Common myeloid progenitor, CD34-positive (primary cell): ENCODE measurements around the gene TADA2B.

Experiments used
- CTCF ChIA-PET: fragments of 350-600 bp; sonication (Branson Sonifier 250); formaldehyde crosslinking; loops from one replicate; lab custom pipeline; 2021; ENCODE audit warnings: antibody characterized with exemption; lab: Charles Lee
- POLR2A ChIA-PET: fragments of 350-600 bp; sonication (Branson Sonifier 250); formaldehyde crosslinking; loops from one replicate; lab custom pipeline; 2021; ENCODE audit warnings: antibody characterized with exemption; lab: Charles Lee
- DNase-seq, 3 donors: peaks; one replicate each; pipeline versions ENCODE4 v3.0.0 to v3.0.0-alpha.2; 2013
- H3K27ac ChIP-seq, 2 experiments: 1 replicate in 1 of 2; 2 replicates in 1 of 2; pipeline ENCODE4 v1.7.0; 2013; ENCODE audit warnings: inconsistent platforms in 2 of 2, low read length in 2 of 2, mild to moderate bottlenecking in 2 of 2, low read depth in 1 of 2, moderate library complexity in 1 of 2; ENCODE audit not compliant: severe bottlenecking in 2 of 2, insufficient read depth in 1 of 2, poor library complexity in 1 of 2
- H3K27me3 ChIP-seq, 5 experiments: replicated peaks in 2 of 5; 1 replicate in 3 of 5; 2 replicates in 2 of 5; pipeline versions ENCODE4 v1.6.1 to v1.7.0; 2013; ENCODE audit warnings: low read length in 4 of 5, mild to moderate bottlenecking in 2 of 5, moderate library complexity in 2 of 5, inconsistent platforms in 1 of 5; ENCODE audit not compliant: insufficient read depth in 5 of 5, control insufficient read depth in 4 of 5
- H3K36me3 ChIP-seq, 4 experiments: 1 replicate in 2 of 4; 2 replicates in 2 of 4; pipeline versions ENCODE4 v1.6.1 to v1.7.0; 2013; ENCODE audit warnings: low read length in 3 of 4, control low read depth in 1 of 4, mild to moderate bottlenecking in 1 of 4; ENCODE audit not compliant: control insufficient read depth in 4 of 4, insufficient read depth in 4 of 4
- H3K4me1 ChIP-seq, 4 experiments: 1 replicate in 3 of 4; 2 replicates in 1 of 4; pipeline versions ENCODE4 v1.6.1 to v1.7.1; 2013; ENCODE audit warnings: low read length in 3 of 4, mild to moderate bottlenecking in 3 of 4, control low read depth in 1 of 4, inconsistent platforms in 1 of 4, moderate library complexity in 1 of 4; ENCODE audit not compliant: control insufficient read depth in 4 of 4, insufficient read depth in 4 of 4; ENCODE audit errors: control extremely low read depth in 1 of 4
- H3K4me3 ChIP-seq, 7 experiments: 1 replicate in 4 of 7; 2 replicates in 3 of 7; pipeline versions ENCODE4 v1.5.1 to v1.7.0; 2013; ENCODE audit warnings: mild to moderate bottlenecking in 7 of 7, low read length in 6 of 7, moderate library complexity in 6 of 7, inconsistent platforms in 2 of 7, low read depth in 2 of 7, control low read depth in 1 of 7; ENCODE audit not compliant: insufficient read depth in 4 of 7, control insufficient read depth in 1 of 7; ENCODE audit errors: extremely low read depth in 1 of 7
- H3K9me3 ChIP-seq, 5 experiments: 1 replicate in 4 of 5; 2 replicates in 1 of 5; pipeline versions ENCODE4 v1.6.1 to v1.7.1; 2013; ENCODE audit warnings: low read length in 4 of 5, mild to moderate bottlenecking in 2 of 5, inconsistent platforms in 1 of 5, low read depth in 1 of 5, moderate library complexity in 1 of 5; ENCODE audit not compliant: control insufficient read depth in 4 of 5, insufficient read depth in 2 of 5; ENCODE audit errors: control extremely low read depth in 1 of 5
- WGBS: methylation state at CpG from one replicate; pipeline ENCODE4 v1.1.5; 2013; ENCODE audit not compliant: insufficient coverage; 5-methylcytosine and 5-hydroxymethylcytosine counted together

TADA2B gene

GRCh38 chr4:7023901-7024300, 19.3 kb upstream of the TADA2B start:
- POLR2A ChIA-PET, result no interaction called here

GRCh38 chr4:7024336-7024890, 18.8 kb upstream of the TADA2B start:
- Histone ChIP-seq H3K4me1 (no peaks in the 10 kb centered on the region), H3K9me3 (no peaks in the 10 kb centered on the region), H3K27me3 (no peaks in the 10 kb centered on the region), H3K4me3 (no peak overlapping the region), H3K27ac (no peak overlapping the region), H3K36me3 (peaks cover 0 to 73% (median 44%) of the 10 kb centered on the region in 4 experiments)
- DNase-seq, result no peak
- 94% methylated on average over 18 of the region's 19 CpGs for WGBS
- ChIA-PET CTCF (interaction anchor here (0.6 to 1.4 kb wide), 2 partner anchors 45 to 307 kb away, joined by 3 to 5 read pairs; no protein-coding TSS in a partner anchor), POLR2A (no interaction called here)

More at GRCh38 chr4:7023901-7024300, 19.3 kb upstream of the TADA2B start:
- no peaks in the 10 kb centered on the region for H3K4me1 ChIP-seq
- no peak overlapping the region for H3K27ac ChIP-seq
- H3K27me3 ChIP-seq, result no peaks in the 10 kb centered on the region
- DNase-seq, result no peak
- H3K9me3 ChIP-seq, result no peaks in the 10 kb centered on the region
- no peak overlapping the region for H3K4me3 ChIP-seq
- CTCF ChIA-PET, result interaction anchor here (0.7 to 1.4 kb wide), 2 partner anchors 20 to 45 kb away, joined by 3 to 5 read pairs; no protein-coding TSS in a partner anchor
- peaks cover 0 to 72% (median 46%) of the 10 kb centered on the region in 4 experiments for H3K36me3 ChIP-seq
- WGBS, result 100% methylated on average over 12 of the region's 12 CpGs

- no peak for DNase-seq
- no peak overlapping the region for H3K27ac ChIP-seq
- POLR2A ChIA-PET, result no interaction called here
- 97% methylated on average over 17 of the region's 28 CpGs for WGBS
- H3K36me3 ChIP-seq, result peaks cover 0 to 77% (median 48%) of the 10 kb centered on the region in 4 experiments
- H3K27me3 ChIP-seq, result no peaks in the 10 kb centered on the region
- H3K9me3 ChIP-seq, result no peaks in the 10 kb centered on the region
- CTCF ChIA-PET, result interaction anchor here (1.4 kb wide), 1 partner anchor 44 kb away, joined by 5 read pairs; no protein-coding TSS in a partner anchor
- no peak overlapping the region for H3K4me3 ChIP-seq
- no peaks in the 10 kb centered on the region for H3K4me1 ChIP-seq
Measured at GRCh38 chr4:7025040-7025602, 18.1 kb upstream of the TADA2B start.

GRCh38 chr4:7026107-7026506, 17.1 kb upstream of the TADA2B start:
- Histone ChIP-seq H3K36me3 (peaks cover 2 to 78% (median 55%) of the 10 kb centered on the region in 4 experiments), H3K27ac (no peak overlapping the region), H3K4me1 (peaks cover 0 to 2% (median 1%) of the 10 kb centered on the region in 4 experiments), H3K9me3 (no peaks in the 10 kb centered on the region), H3K27me3 (no peaks in the 10 kb centered on the region), H3K4me3 (no peak overlapping the region)
- WGBS, result 100% methylated on average over 4 of the region's 9 CpGs
- DNase-seq, result no peak
- CTCF ChIA-PET, result interaction anchor here (1.3 kb wide), 1 partner anchor 13 kb away, joined by 3 read pairs; no protein-coding TSS in a partner anchor
- POLR2A ChIA-PET, result no interaction called here

- H3K36me3 ChIP-seq, result peaks cover 2 to 78% (median 58%) of the 10 kb centered on the region in 4 experiments
- no peaks in the 10 kb centered on the region for H3K9me3 ChIP-seq
- no peak overlapping the region for H3K27ac ChIP-seq
- ChIA-PET POLR2A (no interaction called here), CTCF (no interaction called here)
- WGBS, result 96% methylated on average over 6 of the region's 7 CpGs
- DNase-seq, result no peak
- no peak overlapping the region for H3K4me3 ChIP-seq
- peaks cover 0 to 13% (median 12%) of the 10 kb centered on the region in 4 experiments for H3K4me1 ChIP-seq
- no peaks in the 10 kb centered on the region for H3K27me3 ChIP-seq
Measured at GRCh38 chr4:7027284-7027683, 15.9 kb upstream of the TADA2B start.

- ChIA-PET POLR2A (no interaction called here), CTCF (no interaction called here)
- Histone ChIP-seq H3K27me3 (no peaks in the 10 kb centered on the region), H3K27ac (no peak overlapping the region), H3K36me3 (peaks cover 2 to 77% (median 57%) of the 10 kb centered on the region in 4 experiments), H3K9me3 (no peaks in the 10 kb centered on the region), H3K4me1 (peaks cover 0 to 17% (median 13%) of the 10 kb centered on the region in 4 experiments), H3K4me3 (no peak overlapping the region)
- no peak for DNase-seq
- 96% methylated on average over 3 of the region's 5 CpGs for WGBS
Measured at GRCh38 chr4:7027913-7028312, 15.3 kb upstream of the TADA2B start.

- Histone ChIP-seq H3K4me3 (no peak overlapping the region), H3K4me1 (peaks cover 0 to 17% (median 13%) of the 10 kb centered on the region in 4 experiments), H3K9me3 (no peaks in the 10 kb centered on the region), H3K27me3 (peaks cover 0 to 9% (median 0%) of the 10 kb centered on the region in 5 experiments), H3K27ac (no peak overlapping the region), H3K36me3 (peaks cover 2 to 69% (median 48%) of the 10 kb centered on the region in 4 experiments)
- ChIA-PET CTCF (no interaction called here), POLR2A (no interaction called here)
- no peak for DNase-seq
- 95% methylated on average over 12 of the region's 12 CpGs for WGBS
Measured at GRCh38 chr4:7029212-7029611, 14.0 kb upstream of the TADA2B start.
